ENCODE measurements around the gene NSUN7.
"Not testable (repeated sequence)": the region's sequence is repeated elsewhere in the genome, so short reads cannot be mapped to it uniquely, and the experiment has no call there.

Gene NSUN7, protein sequence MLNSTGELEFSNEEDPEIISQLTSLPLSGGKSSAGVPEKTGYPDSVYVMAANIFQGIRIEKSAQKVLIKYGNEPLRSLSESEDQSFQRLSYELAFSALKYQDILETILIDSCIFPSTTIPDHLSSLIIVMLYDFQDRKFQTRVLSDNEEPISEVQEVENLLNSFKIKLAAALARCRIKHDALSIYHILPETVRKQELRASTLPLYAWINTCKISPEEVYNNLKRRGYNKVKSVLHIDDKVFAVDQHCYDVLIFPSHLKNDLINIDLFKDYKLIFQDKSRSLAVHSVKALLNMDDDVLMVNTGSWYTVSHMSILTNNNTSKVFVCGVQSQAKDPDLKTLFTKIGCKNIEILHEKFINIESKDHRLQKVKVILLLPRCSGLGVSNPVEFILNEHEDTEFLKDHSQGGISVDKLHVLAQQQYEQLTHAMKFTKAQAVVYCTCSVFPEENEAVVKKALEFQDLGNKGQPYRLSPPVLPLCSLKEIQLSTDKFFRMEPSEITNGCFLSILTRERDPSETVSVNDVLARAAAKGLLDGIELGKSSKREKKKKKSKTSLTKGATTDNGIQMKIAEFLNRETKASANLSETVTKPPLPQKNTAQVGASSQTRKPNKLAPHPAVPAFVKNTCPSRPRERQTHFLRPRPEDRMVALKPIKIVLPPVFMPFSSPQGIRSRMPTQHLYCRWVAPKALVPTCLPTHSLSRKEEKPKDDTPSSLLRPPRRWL

GRCh38 chr4:40749717-40750460 is at the start of gene NSUN7:
NSUN7 (plus strand) TSS chr4:40749955; CDS start chr4:40750694, 739 bp downstream.
- DNase-seq: peak; percentile 25

GRCh38 chr4:40702137-40702799 is 47.5 kb upstream of the NSUN7 start:
- no peak for DNase-seq

DNA sequence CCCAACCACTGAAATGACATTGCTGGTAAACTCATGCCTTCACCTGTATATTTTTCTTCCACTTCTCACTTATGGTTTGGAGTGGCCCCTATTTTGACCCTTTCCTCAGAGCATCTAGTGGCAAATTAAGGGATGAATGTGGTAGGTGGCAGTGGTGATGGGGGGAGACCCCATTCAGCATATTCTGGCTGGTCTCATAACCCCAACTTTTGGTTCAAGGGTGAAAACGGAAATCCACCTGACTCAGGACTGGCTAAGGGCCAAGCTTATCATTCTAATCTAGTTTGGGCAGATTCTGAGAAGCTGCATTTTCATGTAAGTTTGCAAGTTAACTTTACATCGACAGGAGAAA is 47.0 kb upstream of the NSUN7 start:
- peak; percentile 41 for DNase-seq

- no peak for DNase-seq
These were observed 45.7 kb upstream of the NSUN7 start for GRCh38 chr4:40704073-40704472.

DNA sequence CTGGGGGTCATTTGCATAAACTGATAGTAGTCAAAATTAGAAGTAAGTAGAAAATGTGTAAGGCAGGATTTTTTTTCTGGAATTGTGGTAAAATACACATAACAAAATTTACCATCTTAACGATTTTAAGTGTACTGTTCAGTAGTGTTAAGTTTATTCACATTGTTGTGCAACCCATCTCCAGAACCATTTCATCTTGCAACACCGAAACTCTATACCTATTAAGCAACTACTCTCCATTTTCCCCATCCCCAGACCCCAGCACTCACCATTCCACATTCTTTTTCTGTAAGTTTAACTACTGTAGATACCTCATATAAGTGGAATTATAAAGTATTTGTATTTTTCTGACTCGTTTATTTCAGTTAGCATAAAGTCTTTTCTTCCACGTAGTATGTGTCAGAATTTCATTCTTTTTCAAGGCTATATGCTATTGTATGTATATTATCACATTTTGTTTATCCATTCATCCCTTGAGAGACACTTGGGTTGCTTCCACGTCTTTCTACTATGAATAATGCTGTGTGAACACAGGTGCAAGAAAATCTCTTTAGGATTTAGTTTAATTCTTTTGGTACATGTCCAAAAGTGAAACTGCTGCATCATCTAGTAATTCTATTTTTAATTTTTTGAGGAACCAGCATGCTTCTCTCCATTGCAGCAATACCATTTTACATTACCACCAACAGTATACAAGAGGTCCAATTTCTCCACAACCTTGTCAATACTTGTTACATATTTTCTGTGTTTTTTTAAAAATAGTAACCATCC is 39.1 kb upstream of the NSUN7 start:
- no peak for DNase-seq

DNA sequence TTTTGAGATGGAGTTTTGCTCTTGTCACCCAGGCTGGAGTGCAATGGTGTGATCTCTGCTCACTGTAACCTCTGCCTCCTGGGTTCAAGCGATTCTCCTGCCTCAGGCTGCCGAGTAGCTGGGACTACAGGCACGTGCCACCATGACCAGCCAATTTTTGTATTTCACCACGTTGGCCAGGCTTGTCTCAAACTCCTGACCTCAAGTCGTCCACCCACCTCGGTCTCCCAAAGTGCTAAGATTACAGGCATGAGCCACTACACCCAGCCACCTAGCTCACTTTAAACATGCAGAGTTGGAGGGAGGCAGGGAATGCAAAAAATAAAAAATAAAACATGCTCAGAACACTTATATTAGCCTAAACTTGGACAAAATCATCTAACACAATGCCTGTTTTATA is 36.8 kb upstream of the NSUN7 start:
- not testable (repeated sequence) for DNase-seq

GRCh38 chr4:40713798-40714197 is 36.0 kb upstream of the NSUN7 start:
- no peak for DNase-seq

DNA sequence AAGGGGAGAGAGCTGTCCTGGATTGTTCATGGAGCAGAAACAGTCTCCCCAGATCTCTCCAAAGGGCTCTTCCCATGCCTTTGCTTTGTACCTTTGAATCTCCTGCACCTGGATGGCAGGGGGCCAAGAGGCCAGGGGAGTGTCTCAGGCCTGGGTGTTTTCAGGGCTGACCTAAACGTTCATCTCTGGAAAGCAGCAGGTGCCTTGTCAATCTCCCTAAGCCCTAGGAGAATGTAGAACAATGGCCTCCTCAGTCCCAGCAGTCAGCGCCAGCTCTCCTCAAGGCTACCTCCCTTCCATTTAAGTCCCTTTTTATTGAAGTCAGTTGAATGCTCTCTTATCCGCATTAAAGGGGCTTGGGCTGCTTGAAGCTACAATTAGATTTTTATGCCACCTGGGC is 31.2 kb upstream of the NSUN7 start:
- DNase-seq: no peak

- DNase-seq: no peak
These were observed 30.6 kb upstream of the NSUN7 start for GRCh38 chr4:40719008-40719623.

GRCh38 chr4:40720351-40720750 is 29.4 kb upstream of the NSUN7 start:
- no peak for DNase-seq

DNA sequence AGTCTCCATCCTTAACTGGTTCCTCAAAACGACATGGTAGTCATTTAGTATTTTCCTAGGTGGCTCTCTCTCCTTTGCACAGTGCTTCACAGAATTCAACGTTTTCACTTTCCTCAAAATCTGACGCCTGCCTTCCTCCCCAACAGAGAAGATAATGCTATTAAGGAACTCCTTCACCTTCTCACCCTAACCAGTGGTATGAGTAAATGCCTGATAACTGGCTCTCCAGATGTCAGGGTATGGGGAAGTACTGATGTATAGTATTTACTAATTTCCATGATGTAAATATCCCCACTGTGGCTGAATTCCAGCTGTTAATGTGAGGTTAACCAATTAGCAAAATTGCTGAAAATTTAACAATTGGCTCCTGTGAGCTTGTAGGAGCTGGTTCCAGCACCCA is 28.8 kb upstream of the NSUN7 start:
- DNase-seq: no peak

DNA sequence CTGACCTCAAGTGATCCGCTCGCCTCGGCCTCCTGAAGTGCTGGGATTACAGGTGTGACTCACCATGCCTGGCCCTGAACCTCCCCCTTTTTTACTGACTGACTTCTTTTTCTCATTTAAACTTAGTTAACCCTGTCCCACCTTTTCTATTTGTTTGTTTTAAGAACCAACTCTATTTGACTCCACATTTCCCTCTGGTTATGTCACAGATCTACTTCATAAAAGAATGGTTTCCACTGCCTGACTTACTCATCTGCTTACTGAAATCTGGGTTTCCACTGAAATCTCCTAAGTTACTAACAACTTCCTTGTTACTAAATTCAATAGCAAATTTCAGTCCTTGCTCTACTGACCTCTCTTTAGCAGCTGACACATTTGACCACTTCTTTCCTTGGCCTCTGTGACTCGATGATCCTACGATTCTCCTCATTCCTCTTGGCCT is 28.0 kb upstream of the NSUN7 start:
- peak; percentile 14 for DNase-seq

DNA sequence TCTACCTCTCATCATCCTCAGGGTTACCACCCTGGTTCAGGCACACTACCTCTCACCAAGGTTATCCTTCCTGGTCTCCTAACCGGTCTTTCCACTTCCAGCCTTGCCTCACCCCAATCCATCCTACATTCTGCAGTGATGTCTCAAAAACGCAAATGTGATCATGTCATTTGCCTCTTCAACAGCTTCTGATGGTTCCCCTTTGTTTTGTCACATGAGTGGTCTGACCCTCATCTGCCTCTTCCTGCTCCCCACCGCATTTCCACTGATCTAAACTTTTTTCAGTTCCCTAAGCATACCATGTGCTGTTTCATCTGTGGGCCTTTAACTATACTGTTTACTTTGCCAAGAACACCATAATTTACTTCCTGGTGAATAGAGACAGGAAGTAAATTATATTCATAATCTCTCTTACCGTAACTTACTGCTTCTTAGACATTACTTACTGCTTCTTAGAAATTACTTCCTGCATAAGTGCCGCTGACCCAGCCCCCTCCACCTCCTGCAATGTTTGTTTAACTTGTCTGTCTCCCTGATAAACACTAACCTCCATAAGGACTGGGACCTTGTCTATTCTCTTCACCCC is 27.1 kb upstream of the NSUN7 start:
- DNase-seq: peak; percentile 13

DNA sequence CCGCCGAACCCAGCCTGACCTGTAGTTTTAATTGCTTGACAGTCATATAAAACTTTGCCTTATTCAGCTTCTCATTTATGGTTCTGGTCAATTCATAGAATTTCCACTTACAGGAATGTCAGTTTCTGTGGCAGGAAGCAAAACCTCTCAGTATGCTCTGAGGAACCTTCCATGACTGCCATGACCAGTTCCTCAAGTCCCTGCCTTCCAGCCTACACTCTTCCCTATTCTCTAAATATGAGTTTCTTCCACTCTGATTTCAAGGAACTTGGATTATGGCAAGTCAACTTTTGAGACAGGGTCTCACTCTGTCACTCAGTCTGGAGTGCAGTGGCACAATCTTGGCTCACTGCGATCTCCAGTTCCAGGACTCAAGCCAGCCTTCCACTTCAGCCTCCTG is 26.0 kb upstream of the NSUN7 start:
- no peak for DNase-seq

GRCh38 chr4:40728333-40728732 is 21.4 kb upstream of the NSUN7 start:
- DNase-seq: no peak

DNA sequence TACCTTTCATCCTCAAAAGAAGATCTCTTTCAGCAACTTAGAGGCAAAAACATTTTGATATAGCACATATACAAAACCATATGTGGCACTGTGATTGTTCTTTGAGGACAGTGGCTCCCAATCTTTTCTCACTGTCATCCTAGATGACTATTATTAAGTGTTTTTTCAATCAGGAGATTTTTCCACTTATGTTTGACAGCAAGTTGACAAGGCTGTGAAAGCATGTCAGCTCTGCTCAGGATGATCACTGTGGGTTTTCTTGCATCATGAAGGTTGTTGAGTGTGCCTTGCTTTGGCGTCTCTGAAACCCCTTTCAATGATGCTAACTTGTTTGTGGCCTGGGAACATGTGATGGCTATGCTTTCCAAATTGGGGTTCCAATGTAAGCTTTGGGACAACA is 20.2 kb upstream of the NSUN7 start:
- DNase-seq: no peak

DNA sequence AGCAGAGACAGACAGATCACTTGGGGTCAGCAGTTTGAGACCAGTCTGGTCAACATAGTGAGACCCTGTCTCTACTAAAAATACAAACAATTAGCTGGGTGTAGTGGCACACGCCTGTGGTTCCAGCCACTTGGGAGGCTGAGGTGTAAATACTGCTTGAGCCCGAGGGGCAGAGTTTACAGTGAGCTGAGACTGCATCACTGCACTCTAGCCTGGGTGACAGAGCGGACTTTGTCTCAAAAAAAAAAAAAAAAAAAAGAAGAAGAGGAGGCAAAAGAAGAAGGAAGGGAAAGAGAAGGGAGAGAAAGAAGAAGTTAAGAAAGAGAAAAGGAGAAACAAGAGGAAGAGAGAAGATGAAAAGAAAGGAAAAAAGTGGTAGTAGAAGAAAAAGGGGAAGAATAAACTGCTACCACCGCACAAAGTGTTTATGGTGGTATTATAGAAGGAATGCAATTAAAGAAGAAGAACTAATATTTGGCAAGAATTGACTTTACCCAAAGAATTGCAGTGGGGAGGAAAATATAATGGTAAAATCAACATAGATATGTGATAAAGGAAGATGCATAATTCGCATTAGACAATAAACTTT is 19.6 kb upstream of the NSUN7 start:
- no peak for DNase-seq

DNA sequence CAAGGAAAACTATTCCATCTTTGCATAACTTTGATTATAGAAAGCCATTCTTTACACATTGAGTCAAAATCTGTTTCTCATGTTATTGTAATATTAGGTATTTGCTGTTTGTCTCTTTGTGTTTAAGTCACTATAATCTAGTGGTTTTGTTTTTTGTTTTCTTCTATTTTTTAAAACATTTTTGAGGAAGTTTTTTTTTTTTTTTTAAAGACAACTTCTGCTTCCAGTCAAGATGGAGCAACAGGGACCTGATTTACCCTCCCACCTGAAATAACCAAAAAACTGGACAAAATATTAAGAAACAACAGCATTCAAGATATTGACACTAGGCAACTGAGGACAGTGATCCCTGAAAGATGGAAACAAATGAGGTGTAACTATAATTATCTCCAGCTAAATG is 18.4 kb upstream of the NSUN7 start:
- DNase-seq: no peak

DNA sequence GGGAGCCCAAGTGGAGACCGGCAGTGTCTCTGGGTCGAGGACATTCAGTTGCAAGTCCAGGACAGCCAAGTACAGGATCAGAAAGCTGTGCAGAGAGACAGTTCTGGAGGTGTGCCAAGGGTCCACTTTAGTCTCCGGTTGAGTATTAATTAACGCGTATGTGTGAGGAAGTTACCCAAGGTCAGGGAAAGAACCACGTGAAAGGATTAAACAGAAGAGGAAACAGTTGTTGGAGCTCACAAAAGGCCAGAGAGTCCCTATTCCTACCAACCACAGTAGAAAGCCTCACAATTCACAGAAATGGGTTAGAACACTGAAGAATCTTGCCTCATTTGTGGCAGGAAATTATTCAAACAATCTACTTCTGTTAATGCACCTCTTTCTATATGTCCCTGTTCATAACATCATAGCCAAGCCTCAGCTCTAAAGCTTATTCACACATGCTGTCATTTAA is 17.9 kb upstream of the NSUN7 start:
- no peak for DNase-seq

- no peak for DNase-seq
These were observed 16.0 kb upstream of the NSUN7 start for GRCh38 chr4:40733752-40734151.

DNA sequence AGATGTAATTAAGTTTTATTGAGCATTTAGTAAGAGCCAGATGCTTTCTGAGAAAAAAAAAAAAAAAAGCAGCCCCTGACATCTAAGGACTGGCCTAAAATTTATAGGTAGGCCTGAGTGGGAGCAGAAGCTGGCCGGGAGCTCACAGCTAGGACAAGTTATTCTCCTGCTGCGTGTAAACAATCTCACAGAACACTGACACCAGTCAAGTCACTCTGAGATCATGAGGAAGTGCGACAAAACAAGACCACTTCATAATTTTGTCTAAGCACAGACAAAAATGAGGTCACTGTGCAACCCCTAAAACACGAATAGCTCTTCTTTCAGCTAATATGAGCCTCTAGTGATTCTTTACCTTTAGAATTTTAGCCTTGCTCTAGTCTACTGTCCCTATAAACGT is 15.3 kb upstream of the NSUN7 start:
- DNase-seq: no peak

Data from stimulated activated CD4-positive, alpha-beta T cell treated with anti-CD3 and anti-CD28 coated beads, Interleukin-1b, Interleukin-23, amount 100 ng/mL, for 48 hours (primary cell).